GM23338 (cell line): ENCODE measurements around the gene LARGE1. TPM values are rescaled to one million over a fixed set of nuclear protein-coding genes. Genes with fewer than 3 reads are reported as not detected.

Experiments
- ATAC-seq: fragments of 200-7000 bp; cut with Tn5 transposase; 3 replicates; pipeline ENCODE4 v1.9.1; 2020
- DNase-seq: peaks from one replicate; pipeline ENCODE4 v3.0.0-alpha.2; 2015; ENCODE audit warnings: low spot score
- H2AFZ ChIP-seq: fragments of 200-600 bp; sonication (generic); 2 replicates; pipeline ENCODE4 v1.8.0; 2016; ENCODE audit warnings: antibody characterized with exemption, mild to moderate bottlenecking, moderate library complexity
- H3F3A ChIP-seq: fragments of 200-600 bp; sonication (generic); replicated peaks from 2 replicates; pipeline ENCODE4 v1.8.0; 2017; ENCODE audit warnings: antibody characterized with exemption, mixed run types, low read depth
- H3K27ac ChIP-seq: fragments of 200-600 bp; sonication (generic); 2 replicates; pipeline ENCODE4 v1.6.1; 2016; ENCODE audit warnings: low read depth
- H3K27me3 ChIP-seq: fragments of 200-600 bp; sonication (generic); 2 replicates; pipeline ENCODE4 v1.8.0; 2016; ENCODE audit warnings: mild to moderate bottlenecking, mixed run types, moderate library complexity; ENCODE audit not compliant: insufficient read depth
- H3K36me3 ChIP-seq: fragments of 200-600 bp; sonication (generic); 2 replicates; pipeline ENCODE4 v1.8.0; 2016; ENCODE audit warnings: mild to moderate bottlenecking; ENCODE audit not compliant: insufficient read depth
- H3K4me1 ChIP-seq: fragments of 200-600 bp; sonication (generic); 2 replicates; pipeline ENCODE4 v1.8.0; 2016; ENCODE audit warnings: mild to moderate bottlenecking, moderate library complexity; ENCODE audit not compliant: insufficient read depth
- H3K4me2 ChIP-seq: fragments of 200-600 bp; sonication (generic); 2 replicates; pipeline ENCODE4 v1.7.1; 2017; ENCODE audit warnings: mixed run types
- H3K4me3 ChIP-seq: fragments of 200-600 bp; sonication (generic); 2 replicates; pipeline ENCODE4 v1.6.1; 2016; ENCODE audit warnings: mixed run types
- H3K79me2 ChIP-seq: fragments of 200-600 bp; sonication (generic); replicated peaks from 2 replicates; pipeline ENCODE4 v1.8.0; 2017; ENCODE audit warnings: mild to moderate bottlenecking; ENCODE audit not compliant: insufficient read depth
- H3K9me2 ChIP-seq: fragments of 200-600 bp; sonication (generic); 2 replicates; pipeline ENCODE4 v1.8.0; 2017; ENCODE audit not compliant: insufficient read depth
- H4K20me1 ChIP-seq: fragments of 200-600 bp; sonication (generic); replicated peaks from 2 replicates; pipeline ENCODE4 v1.8.0; 2017; ENCODE audit warnings: mild to moderate bottlenecking; ENCODE audit not compliant: insufficient read depth
- H3K27ac Mint-ChIP-seq: 2 replicates; pipeline ENCODE4 v1.8.0; 2020; ENCODE audit warnings: inconsistent platforms, mild to moderate bottlenecking, moderate library complexity, mixed read lengths
- H3K27me3 Mint-ChIP-seq: 3 replicates; pipeline ENCODE4 v1.8.0; 2022; ENCODE audit warnings: low read depth, mild to moderate bottlenecking, moderate library complexity, mixed read lengths, inconsistent platforms; ENCODE audit not compliant: insufficient read depth, poor library complexity
- H3K36me3 Mint-ChIP-seq: 3 replicates; pipeline ENCODE4 v1.8.0; 2021; ENCODE audit warnings: low read depth, mild to moderate bottlenecking, inconsistent platforms, moderate library complexity, mixed read lengths
- H3K4me1 Mint-ChIP-seq: 3 replicates; pipeline ENCODE4 v1.8.0; 2020; ENCODE audit warnings: mild to moderate bottlenecking, inconsistent platforms, mixed read lengths
- H3K4me3 Mint-ChIP-seq: 3 replicates; pipeline ENCODE4 v1.8.0; 2021; ENCODE audit warnings: moderate library complexity, mild to moderate bottlenecking, inconsistent platforms, mixed read lengths
- H3K9me3 Mint-ChIP-seq: 3 replicates; pipeline ENCODE4 v1.8.0; 2020; ENCODE audit warnings: moderate library complexity, mild to moderate bottlenecking, inconsistent platforms, mixed read lengths
- EZH2 ChIP-seq: fragments of 200-600 bp; sonication (generic); IDR thresholded peaks from one replicate; pipeline ENCODE4 v1.8.0; 2017; ENCODE audit warnings: antibody characterized with exemption, mild to moderate bottlenecking, low read depth; ENCODE audit not compliant: unreplicated experiment
- NANOG ChIP-seq: IDR thresholded peaks from 2 replicates; pipeline ENCODE4 v1.6.1; 2016; ENCODE audit warnings: antibody characterized with exemption, borderline replicate concordance
- STAT1 ChIP-seq: IDR thresholded peaks from one replicate; pipeline ENCODE4 v1.6.1; 2016; ENCODE audit warnings: antibody characterized with exemption; ENCODE audit not compliant: unreplicated experiment
- ZNF331 ChIP-seq: fragments of 250-450 bp; sonication (Bioruptor Pico); IDR thresholded peaks from 2 replicates; pipeline ENCODE4 v1.5.0; 2020; ENCODE audit warnings: low read depth, mild to moderate bottlenecking, moderate library complexity
- polyA plus RNA-seq: library from polyadenylated mRNA; unstranded; fragments of >200 nt; fragmentation: Nextera tagmentation; extraction: Ambion mirVana; gene quantifications from 2 replicates; pipeline ENCODE4 v1.2.1, GENCODE V29; 2016
- total RNA-seq: library from RNA; depleted of rRNA; stranded (reverse); fragments of >200 nt; shearing (Covaris generic); gene quantifications from 2 replicates; pipeline ENCODE4 v1.2.3, GENCODE V29; 2014
- TF ChIP-seq, protein P1 (sequence below): fragments of 250-450 bp; sonication (Bioruptor Pico); IDR thresholded peaks from 2 replicates; pipeline ENCODE4 v1.5.0; 2020; ENCODE audit warnings: mild to moderate bottlenecking, moderate library complexity
- TF ChIP-seq, protein P2 (sequence below): IDR thresholded peaks from 2 replicates; pipeline ENCODE4 v1.6.1; 2016; ENCODE audit warnings: antibody characterized with exemption

Gene LARGE1
- total and polyA plus RNA-seq, 2 experiments from 2014 or later = 12.8 to 75.6 TPM

DNA sequence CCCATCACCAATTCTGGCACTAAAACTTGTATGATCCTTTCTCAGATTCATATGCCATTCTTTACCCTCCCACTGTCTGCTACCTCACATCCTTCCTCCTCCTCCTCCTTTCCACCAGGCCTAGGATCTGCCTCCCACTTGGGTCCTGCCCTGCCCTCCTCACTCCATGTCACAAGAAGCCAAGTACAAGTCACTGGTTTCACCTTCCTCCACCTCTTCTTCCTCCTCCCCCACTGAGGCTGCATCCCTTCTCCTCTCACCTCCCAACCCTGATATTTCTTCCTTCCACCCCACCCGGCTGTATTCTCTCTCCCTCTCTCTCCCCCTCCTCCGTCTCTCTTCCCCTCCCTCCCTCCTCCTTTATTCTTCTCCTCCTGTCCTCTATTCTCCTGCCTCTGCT is 46.6 kb downstream of the LARGE1 start (continued):
- TF ChIP-seq, protein P1, sequence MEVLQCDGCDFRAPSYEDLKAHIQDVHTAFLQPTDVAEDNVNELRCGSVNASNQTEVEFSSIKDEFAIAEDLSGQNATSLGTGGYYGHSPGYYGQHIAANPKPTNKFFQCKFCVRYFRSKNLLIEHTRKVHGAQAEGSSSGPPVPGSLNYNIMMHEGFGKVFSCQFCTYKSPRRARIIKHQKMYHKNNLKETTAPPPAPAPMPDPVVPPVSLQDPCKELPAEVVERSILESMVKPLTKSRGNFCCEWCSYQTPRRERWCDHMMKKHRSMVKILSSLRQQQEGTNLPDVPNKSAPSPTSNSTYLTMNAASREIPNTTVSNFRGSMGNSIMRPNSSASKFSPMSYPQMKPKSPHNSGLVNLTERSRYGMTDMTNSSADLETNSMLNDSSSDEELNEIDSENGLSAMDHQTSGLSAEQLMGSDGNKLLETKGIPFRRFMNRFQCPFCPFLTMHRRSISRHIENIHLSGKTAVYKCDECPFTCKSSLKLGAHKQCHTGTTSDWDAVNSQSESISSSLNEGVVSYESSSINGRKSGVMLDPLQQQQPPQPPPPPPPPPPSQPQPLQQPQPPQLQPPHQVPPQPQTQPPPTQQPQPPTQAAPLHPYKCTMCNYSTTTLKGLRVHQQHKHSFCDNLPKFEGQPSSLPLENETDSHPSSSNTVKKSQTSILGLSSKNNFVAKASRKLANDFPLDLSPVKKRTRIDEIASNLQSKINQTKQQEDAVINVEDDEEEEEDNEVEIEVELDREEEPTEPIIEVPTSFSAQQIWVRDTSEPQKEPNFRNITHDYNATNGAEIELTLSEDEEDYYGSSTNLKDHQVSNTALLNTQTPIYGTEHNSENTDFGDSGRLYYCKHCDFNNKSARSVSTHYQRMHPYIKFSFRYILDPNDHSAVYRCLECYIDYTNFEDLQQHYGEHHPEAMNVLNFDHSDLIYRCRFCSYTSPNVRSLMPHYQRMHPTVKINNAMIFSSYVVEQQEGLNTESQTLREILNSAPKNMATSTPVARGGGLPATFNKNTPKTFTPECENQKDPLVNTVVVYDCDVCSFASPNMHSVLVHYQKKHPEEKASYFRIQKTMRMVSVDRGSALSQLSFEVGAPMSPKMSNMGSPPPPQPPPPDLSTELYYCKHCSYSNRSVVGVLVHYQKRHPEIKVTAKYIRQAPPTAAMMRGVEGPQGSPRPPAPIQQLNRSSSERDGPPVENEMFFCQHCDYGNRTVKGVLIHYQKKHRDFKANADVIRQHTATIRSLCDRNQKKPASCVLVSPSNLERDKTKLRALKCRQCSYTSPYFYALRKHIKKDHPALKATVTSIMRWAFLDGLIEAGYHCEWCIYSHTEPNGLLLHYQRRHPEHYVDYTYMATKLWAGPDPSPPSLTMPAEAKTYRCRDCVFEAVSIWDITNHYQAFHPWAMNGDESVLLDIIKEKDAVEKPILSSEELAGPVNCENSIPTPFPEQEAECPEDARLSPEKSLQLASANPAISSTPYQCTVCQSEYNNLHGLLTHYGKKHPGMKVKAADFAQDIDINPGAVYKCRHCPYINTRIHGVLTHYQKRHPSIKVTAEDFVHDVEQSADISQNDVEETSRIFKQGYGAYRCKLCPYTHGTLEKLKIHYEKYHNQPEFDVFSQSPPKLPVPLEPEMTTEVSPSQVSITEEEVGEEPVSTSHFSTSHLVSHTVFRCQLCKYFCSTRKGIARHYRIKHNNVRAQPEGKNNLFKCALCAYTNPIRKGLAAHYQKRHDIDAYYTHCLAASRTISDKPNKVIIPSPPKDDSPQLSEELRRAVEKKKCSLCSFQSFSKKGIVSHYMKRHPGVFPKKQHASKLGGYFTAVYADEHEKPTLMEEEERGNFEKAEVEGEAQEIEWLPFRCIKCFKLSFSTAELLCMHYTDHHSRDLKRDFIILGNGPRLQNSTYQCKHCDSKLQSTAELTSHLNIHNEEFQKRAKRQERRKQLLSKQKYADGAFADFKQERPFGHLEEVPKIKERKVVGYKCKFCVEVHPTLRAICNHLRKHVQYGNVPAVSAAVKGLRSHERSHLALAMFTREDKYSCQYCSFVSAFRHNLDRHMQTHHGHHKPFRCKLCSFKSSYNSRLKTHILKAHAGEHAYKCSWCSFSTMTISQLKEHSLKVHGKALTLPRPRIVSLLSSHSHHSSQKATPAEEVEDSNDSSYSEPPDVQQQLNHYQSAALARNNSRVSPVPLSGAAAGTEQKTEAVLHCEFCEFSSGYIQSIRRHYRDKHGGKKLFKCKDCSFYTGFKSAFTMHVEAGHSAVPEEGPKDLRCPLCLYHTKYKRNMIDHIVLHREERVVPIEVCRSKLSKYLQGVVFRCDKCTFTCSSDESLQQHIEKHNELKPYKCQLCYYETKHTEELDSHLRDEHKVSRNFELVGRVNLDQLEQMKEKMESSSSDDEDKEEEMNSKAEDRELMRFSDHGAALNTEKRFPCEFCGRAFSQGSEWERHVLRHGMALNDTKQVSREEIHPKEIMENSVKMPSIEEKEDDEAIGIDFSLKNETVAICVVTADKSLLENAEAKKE (CRISPR knock-in tag) = no peak

DNA sequence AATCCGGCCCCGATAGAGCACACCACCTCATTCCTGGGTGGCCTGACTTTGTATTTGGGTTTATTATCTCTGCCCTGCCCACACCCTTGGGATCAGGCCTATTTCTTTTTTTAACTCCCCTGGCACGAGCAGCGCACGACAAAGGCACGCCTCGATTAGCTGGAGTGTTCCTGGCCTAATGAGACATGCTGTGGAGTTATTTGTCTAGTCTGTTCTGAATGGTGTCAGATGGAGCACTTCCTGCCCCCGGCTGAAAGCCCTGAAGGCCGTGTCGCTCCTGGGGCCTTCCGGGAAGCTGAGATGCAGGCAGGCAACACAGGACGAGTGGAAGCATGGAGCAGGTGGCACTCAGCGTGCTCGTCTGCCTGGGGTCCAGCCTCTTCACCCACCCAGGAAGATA is 47.1 kb downstream of the LARGE1 start:
- Mint-ChIP-seq H3K4me1 (peaks cover 72% of the 10 kb centered on the region), H3K27me3 (peaks cover 26% of the 10 kb centered on the region), H3K36me3 (no peaks in the 10 kb centered on the region), H3K4me3 (no peak overlapping the region), H3K27ac (no peak overlapping the region), H3K9me3 (no peaks in the 10 kb centered on the region; the same call in 2 of the 3 replicates)
- no peak overlapping the region for H2AFZ ChIP-seq
- peaks cover 47% of the 10 kb centered on the region for H3K4me1 ChIP-seq
- peak overlapping the region; percentile 67; the same call in 1 of the 2 replicates for H3K4me2 ChIP-seq
- TF ChIP-seq NANOG = no peak
- TF ChIP-seq, protein P1 (CRISPR knock-in tag) = no peak
- TF ChIP-seq ZNF331 (CRISPR knock-in tag) = no peak
- TF ChIP-seq EZH2 = no peak
- TF ChIP-seq, protein P2, sequence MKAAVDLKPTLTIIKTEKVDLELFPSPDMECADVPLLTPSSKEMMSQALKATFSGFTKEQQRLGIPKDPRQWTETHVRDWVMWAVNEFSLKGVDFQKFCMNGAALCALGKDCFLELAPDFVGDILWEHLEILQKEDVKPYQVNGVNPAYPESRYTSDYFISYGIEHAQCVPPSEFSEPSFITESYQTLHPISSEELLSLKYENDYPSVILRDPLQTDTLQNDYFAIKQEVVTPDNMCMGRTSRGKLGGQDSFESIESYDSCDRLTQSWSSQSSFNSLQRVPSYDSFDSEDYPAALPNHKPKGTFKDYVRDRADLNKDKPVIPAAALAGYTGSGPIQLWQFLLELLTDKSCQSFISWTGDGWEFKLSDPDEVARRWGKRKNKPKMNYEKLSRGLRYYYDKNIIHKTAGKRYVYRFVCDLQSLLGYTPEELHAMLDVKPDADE = no peak
- no peak for TF ChIP-seq STAT1
- H3K27ac ChIP-seq = no peak overlapping the region; the same call in 1 of the 2 replicates
- peaks cover 64% of the 10 kb centered on the region for H4K20me1 ChIP-seq
- H3F3A ChIP-seq = no peaks in the 10 kb centered on the region
- peaks cover 100% of the 10 kb centered on the region for H3K79me2 ChIP-seq
- DNase-seq (no peak), ATAC-seq (no peak; the same call in 1 of the 3 replicates)
- H3K27me3 ChIP-seq = no peaks in the 10 kb centered on the region
- H3K9me2 ChIP-seq = no peaks in the 10 kb centered on the region
- no peaks in the 10 kb centered on the region for H3K36me3 ChIP-seq
- no peak overlapping the region for H3K4me3 ChIP-seq
